Activated B cell treated with CpG ODN at 0.5 μM for 24 hours (primary cell): Measurements from ENCODE around the gene CC2D2A. TPM values are rescaled to one million over a fixed set of nuclear protein-coding genes. Genes with fewer than 3 reads are reported as not detected.

ENCODE experiments used
- ATAC-seq: fragments of 200-7000 bp; cut with Tn5 transposase; one replicate; pipeline ENCODE4 v1.10.0; 2021; ENCODE audit warnings: low read depth, mild to moderate bottlenecking, moderate library complexity
- CTCF ChIA-PET: fragments of 350-600 bp; sonication (Branson Sonifier 250); formaldehyde crosslinking; loops from one replicate; lab custom pipeline; 2021; ENCODE audit warnings: antibody characterized with exemption; lab: Charles Lee
- POLR2A ChIA-PET: fragments of 350-600 bp; sonication (Branson Sonifier 250); formaldehyde crosslinking; loops from one replicate; lab custom pipeline; 2021; ENCODE audit warnings: antibody characterized with exemption; lab: Charles Lee
- DNase-seq: peaks from one replicate; pipeline ENCODE4 v3.0.0; 2022
- H3K27ac Mint-ChIP-seq: one replicate; pipeline ENCODE4 v1.8.0; 2020; ENCODE audit warnings: mixed read lengths
- H3K27me3 Mint-ChIP-seq: one replicate; pipeline ENCODE4 v1.8.0; 2021; ENCODE audit warnings: mixed read lengths
- H3K36me3 Mint-ChIP-seq: one replicate; pipeline ENCODE4 v1.8.0; 2021; ENCODE audit warnings: low read depth, mixed read lengths
- H3K4me1 Mint-ChIP-seq: one replicate; pipeline ENCODE4 v1.8.0; 2021; ENCODE audit warnings: mixed read lengths
- H3K4me3 Mint-ChIP-seq: one replicate; pipeline ENCODE4 v1.8.0; 2020; ENCODE audit warnings: mild to moderate bottlenecking, mixed read lengths
- H3K9me3 Mint-ChIP-seq: one replicate; pipeline ENCODE4 v1.8.0; 2020; ENCODE audit warnings: mixed read lengths
- intact Hi-C: fragments of 100-400 bp; cut with micrococcal nuclease; formaldehyde crosslinking; loops from one replicate; pipeline ENCODE4 v1.15.1; 2024
- total RNA-seq: library from RNA; stranded (reverse); gene quantifications from 2 replicates; pipeline ENCODE4 v1.2.3, GENCODE V29; 2022
- TF ChIP-seq, protein P1 (sequence below): fragments of 200-600 bp; IDR thresholded peaks from one replicate; pipeline ENCODE4 v1.8.0; 2022; ENCODE audit warnings: antibody characterized with exemption, mild to moderate bottlenecking

Gene CC2D2A
- total RNA-seq, 1 donor from 2014 or later, result not detected

DNA sequence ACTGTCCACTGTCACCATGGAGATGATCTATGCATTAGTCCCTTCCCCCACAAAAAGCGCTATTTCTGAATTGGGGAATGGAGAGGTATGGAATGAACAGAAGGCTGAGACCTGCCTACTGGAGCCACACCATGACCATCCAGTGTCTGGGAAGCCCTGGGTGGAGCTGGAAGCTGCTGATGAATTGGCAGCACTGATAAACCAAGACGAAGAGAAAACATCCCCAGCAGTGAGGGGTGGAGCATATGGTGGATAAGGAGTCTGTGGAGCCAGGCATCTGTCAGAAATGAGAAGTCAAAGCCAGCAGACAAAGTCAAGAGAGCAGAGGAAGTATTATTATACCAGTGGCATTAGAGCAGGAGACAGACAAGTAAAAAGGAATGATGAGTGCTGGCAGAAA, 13.2 kb downstream of the CC2D2A start:
- DNase-seq (no peak), ATAC-seq (no peak)
- H3K4me3 Mint-ChIP-seq, result no peak overlapping the region
- no peaks in the 10 kb centered on the region for H3K27me3 Mint-ChIP-seq
- peaks cover 17% of the 10 kb centered on the region for H3K9me3 Mint-ChIP-seq
- H3K4me1 Mint-ChIP-seq, result no peaks in the 10 kb centered on the region
- H3K27ac Mint-ChIP-seq, result no peak overlapping the region
- no peaks in the 10 kb centered on the region for H3K36me3 Mint-ChIP-seq
- intact Hi-C loops, result no loop called here
- ChIA-PET CTCF (no interaction called here), POLR2A (no interaction called here)
- TF ChIP-seq, protein P1, sequence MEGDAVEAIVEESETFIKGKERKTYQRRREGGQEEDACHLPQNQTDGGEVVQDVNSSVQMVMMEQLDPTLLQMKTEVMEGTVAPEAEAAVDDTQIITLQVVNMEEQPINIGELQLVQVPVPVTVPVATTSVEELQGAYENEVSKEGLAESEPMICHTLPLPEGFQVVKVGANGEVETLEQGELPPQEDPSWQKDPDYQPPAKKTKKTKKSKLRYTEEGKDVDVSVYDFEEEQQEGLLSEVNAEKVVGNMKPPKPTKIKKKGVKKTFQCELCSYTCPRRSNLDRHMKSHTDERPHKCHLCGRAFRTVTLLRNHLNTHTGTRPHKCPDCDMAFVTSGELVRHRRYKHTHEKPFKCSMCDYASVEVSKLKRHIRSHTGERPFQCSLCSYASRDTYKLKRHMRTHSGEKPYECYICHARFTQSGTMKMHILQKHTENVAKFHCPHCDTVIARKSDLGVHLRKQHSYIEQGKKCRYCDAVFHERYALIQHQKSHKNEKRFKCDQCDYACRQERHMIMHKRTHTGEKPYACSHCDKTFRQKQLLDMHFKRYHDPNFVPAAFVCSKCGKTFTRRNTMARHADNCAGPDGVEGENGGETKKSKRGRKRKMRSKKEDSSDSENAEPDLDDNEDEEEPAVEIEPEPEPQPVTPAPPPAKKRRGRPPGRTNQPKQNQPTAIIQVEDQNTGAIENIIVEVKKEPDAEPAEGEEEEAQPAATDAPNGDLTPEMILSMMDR, result no peak

DNA sequence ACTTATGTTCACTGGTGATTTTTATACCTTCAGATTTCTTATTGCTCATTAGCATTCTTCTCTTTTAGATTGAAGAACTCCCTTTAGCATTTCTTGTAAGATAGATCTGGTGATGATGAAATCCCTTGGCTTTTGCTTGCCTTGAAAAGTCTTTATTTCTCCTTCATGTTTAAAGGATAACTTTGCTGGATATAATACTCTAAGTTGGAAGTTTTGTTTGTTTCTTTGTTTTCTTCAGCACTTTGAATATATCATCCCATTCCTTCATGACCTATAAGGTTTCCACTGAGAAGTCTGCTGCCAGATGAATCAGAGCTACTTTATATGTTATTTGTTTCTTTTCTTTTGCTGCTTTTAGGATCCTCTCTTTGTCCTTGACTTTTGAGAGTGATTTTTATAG, 18.5 kb downstream of the CC2D2A start:
- H3K9me3 Mint-ChIP-seq, result peaks cover 36% of the 10 kb centered on the region
- H3K27ac Mint-ChIP-seq, result no peak overlapping the region
- CTCF ChIA-PET, result no interaction called here
- peaks cover 3% of the 10 kb centered on the region for H3K27me3 Mint-ChIP-seq
- ATAC-seq, result no peak
- no peak overlapping the region for H3K4me3 Mint-ChIP-seq
- TF ChIP-seq, protein P1, result no peak
- peaks cover 4% of the 10 kb centered on the region for H3K36me3 Mint-ChIP-seq
- no peak for DNase-seq
- intact Hi-C loops, result no loop called here
- H3K4me1 Mint-ChIP-seq, result no peaks in the 10 kb centered on the region
- POLR2A ChIA-PET, result no interaction called here

DNA sequence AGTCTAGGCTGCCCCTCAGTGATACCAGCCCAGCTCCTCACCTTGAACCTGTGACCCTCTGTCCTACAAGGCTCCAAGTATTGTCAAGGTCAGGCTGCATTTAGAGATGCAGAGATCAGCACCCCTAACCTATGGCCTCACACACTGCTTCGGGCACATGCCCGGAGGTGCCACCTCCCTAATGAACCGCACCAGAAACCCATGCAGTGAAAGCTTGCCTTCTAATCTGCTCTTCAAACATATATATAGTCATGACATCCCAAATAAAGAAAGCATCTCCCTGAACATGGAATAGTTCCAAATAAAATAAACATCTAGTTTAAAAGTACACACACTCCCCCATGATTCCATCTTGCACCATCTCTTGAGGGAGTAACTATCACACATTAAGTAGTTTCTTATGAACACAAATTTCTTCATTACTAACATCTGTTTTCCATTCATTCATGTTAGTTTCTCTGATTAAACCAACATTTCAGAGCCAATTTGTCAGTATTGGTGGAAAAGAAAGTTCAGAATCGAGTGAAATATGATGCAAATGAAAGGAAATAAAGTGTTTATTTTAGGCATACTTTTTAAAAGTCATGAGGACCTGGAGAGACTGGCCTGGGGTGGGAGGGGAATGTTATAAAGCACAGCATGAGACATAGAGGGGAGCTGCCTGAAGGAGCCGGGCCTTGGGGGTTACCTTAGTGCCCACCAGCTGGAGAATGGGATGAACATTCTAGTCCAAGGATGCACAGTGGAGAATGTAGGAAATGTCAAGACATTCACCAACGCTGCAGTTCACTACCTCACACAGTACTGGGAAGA, 19.2 kb downstream of the CC2D2A start:
- POLR2A ChIA-PET, result no interaction called here
- no peaks in the 10 kb centered on the region for H3K4me1 Mint-ChIP-seq
- CTCF ChIA-PET, result no interaction called here
- H3K27ac Mint-ChIP-seq, result no peak overlapping the region
- peaks cover 4% of the 10 kb centered on the region for H3K36me3 Mint-ChIP-seq
- TF ChIP-seq, protein P1, result no peak
- peaks cover 3% of the 10 kb centered on the region for H3K27me3 Mint-ChIP-seq
- no peak overlapping the region for H3K4me3 Mint-ChIP-seq
- ATAC-seq (no peak), DNase-seq (no peak)
- intact Hi-C loops, result no loop called here
- H3K9me3 Mint-ChIP-seq, result peaks cover 36% of the 10 kb centered on the region

DNA sequence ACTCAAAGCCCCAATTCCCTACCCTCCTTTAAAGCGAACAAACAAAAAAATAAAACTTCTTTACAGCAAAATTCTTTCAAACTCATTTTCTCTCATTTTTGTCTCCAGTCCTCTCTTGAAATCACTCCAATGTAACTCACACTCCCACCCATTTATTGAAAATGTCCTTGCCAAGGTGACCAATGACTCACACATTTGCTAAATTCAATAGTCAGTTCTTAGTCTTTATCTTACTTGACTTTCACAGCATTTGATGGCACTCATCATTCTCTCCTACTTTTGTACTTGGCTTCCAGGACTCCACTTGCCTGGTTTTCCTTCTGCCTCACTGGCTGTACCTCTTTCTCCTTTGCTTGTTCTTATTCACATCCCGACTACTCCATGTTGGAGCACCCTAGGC, 19.9 kb downstream of the CC2D2A start:
- Mint-ChIP-seq H3K27me3 (peaks cover 3% of the 10 kb centered on the region), H3K9me3 (peaks cover 36% of the 10 kb centered on the region), H3K4me3 (no peak overlapping the region), H3K27ac (no peak overlapping the region), H3K4me1 (no peaks in the 10 kb centered on the region), H3K36me3 (peaks cover 4% of the 10 kb centered on the region)
- TF ChIP-seq, protein P1, result no peak
- intact Hi-C loops, result no loop called here
- ChIA-PET CTCF (no interaction called here), POLR2A (no interaction called here)
- no peak for DNase-seq
- no peak for ATAC-seq

DNA sequence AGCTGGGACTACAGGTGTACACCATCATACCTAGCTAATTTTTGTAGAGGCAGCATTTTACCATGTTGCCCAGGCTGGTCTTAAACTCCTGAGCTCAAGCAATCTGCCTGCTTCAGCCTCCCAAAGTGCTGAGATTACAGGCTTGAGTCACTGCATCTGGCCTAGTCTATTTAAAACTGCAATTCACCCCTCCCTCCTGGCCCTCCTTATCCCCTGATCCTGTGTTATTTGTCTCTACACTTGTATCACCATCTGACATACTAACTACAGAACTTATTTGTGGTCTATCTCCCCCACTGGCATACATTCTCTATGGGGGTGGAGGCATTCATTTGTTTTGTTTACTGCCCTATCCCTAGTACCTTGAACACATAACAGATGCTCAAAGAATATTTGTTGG, 23.7 kb downstream of the CC2D2A start:
- Mint-ChIP-seq H3K27me3 (peaks cover 3% of the 10 kb centered on the region), H3K27ac (no peak overlapping the region), H3K36me3 (peaks cover 4% of the 10 kb centered on the region), H3K4me3 (no peak overlapping the region), H3K9me3 (peaks cover 16% of the 10 kb centered on the region), H3K4me1 (no peaks in the 10 kb centered on the region)
- CTCF ChIA-PET, result no interaction called here
- intact Hi-C loops, result no loop called here
- DNase-seq, result no peak
- POLR2A ChIA-PET, result no interaction called here
- TF ChIP-seq, protein P1, result no peak
- ATAC-seq, result no peak
